Neural progenitor cell (in vitro differentiated cells): Measurements from ENCODE around the gene IRX4.

Experiments used
- EZH2 ChIP-seq: fragments of 200-600 bp; sonication (generic); IDR thresholded peaks from 2 replicates; pipeline ENCODE4 v1.6.1; 2017; ENCODE audit warnings: antibody characterized with exemption, mild to moderate bottlenecking, moderate library complexity
- TF ChIP-seq, protein P1 (sequence below): fragments of 200-600 bp; sonication (generic); IDR thresholded peaks from 2 replicates; pipeline ENCODE4 v1.5.1; 2017; ENCODE audit warnings: antibody characterized with exemption, mild to moderate bottlenecking

GRCh38 chr5:1834022-1834551 is 48.6 kb downstream of the IRX4 start:
- TF ChIP-seq, protein P1, sequence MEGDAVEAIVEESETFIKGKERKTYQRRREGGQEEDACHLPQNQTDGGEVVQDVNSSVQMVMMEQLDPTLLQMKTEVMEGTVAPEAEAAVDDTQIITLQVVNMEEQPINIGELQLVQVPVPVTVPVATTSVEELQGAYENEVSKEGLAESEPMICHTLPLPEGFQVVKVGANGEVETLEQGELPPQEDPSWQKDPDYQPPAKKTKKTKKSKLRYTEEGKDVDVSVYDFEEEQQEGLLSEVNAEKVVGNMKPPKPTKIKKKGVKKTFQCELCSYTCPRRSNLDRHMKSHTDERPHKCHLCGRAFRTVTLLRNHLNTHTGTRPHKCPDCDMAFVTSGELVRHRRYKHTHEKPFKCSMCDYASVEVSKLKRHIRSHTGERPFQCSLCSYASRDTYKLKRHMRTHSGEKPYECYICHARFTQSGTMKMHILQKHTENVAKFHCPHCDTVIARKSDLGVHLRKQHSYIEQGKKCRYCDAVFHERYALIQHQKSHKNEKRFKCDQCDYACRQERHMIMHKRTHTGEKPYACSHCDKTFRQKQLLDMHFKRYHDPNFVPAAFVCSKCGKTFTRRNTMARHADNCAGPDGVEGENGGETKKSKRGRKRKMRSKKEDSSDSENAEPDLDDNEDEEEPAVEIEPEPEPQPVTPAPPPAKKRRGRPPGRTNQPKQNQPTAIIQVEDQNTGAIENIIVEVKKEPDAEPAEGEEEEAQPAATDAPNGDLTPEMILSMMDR: no peak
- no peak for TF ChIP-seq EZH2
